Esophagus muscularis mucosa (tissue), 4 donors: ENCODE data around the gene BCL2L11. TPM values are rescaled to one million over a fixed set of nuclear protein-coding genes. Genes with fewer than 3 reads are reported as not detected.

Experiments used
- DNase-seq: peaks from one replicate; pipeline ENCODE4 v3.0.0-alpha.2; 2017; ENCODE audit errors: extremely low spot score
- H3K27ac ChIP-seq, 4 donors: fragments of 200-600 bp; sonication (generic); replicated peaks in 1 of 4; 1 replicate in 3 of 4; 2 replicates in 1 of 4; pipeline ENCODE4 v1.5.1; 2016 to 2019; ENCODE audit warnings: mild to moderate bottlenecking in 1 of 4
- H3K27me3 ChIP-seq, 4 donors: fragments of 200-600 bp; sonication (generic); one replicate each; pipeline versions ENCODE4 v1.5.1 to v1.6.0; 2016 to 2019
- H3K36me3 ChIP-seq, 4 donors: fragments of 200-600 bp; sonication (generic); one replicate each; pipeline ENCODE4 v1.5.1; 2016 to 2019
- H3K4me1 ChIP-seq, 4 donors: fragments of 200-600 bp; sonication (generic); one replicate each; pipeline ENCODE4 v1.5.1; 2016 to 2019
- H3K4me3 ChIP-seq, 4 donors: fragments of 200-600 bp; sonication (generic); 1 replicate in 2 of 4; 2 replicates in 2 of 4; pipeline ENCODE4 v1.5.1; 2016 to 2019; ENCODE audit warnings: mild to moderate bottlenecking in 4 of 4, moderate library complexity in 1 of 4
- H3K9me3 ChIP-seq, 4 donors: fragments of 200-600 bp; sonication (generic); 1 replicate in 3 of 4; 2 replicates in 1 of 4; pipeline ENCODE4 v1.5.1; 2016 to 2019
- EP300 ChIP-seq: sonication (generic); formaldehyde crosslinking; IDR thresholded peaks from one replicate; pipeline ENCODE4 v1.6.1; 2017; ENCODE audit warnings: antibody characterized with exemption
- POLR2A ChIP-seq: fragments of 450-650 bp; IDR thresholded peaks from one replicate; pipeline ENCODE4 v1.6.1; 2017; ENCODE audit warnings: antibody characterized with exemption, moderate library complexity, mild to moderate bottlenecking, low read depth
- POLR2AphosphoS5 ChIP-seq, 2 donors: sonication (generic); formaldehyde crosslinking; IDR thresholded peaks; one replicate each; pipeline ENCODE4 v1.6.1; 2017; ENCODE audit warnings: antibody characterized with exemption in 2 of 2
- WGBS: methylation state at CpG from one replicate; pipeline ENCODE4 v1.1.5; 2018; 5-methylcytosine and 5-hydroxymethylcytosine counted together
- intact Hi-C: fragments of 100-400 bp; cut with DNase I; formaldehyde crosslinking; loops from one replicate; pipeline ENCODE4 v1.15.1; 2023
- total RNA-seq, 4 donors: library from RNA; depleted of rRNA; stranded (reverse); fragments of >200 nt; gene quantifications; one replicate each; pipeline versions ENCODE4 v1.1.0 to v1.2.1, GENCODE V29; 2016
- TF ChIP-seq, protein P1 (sequence below), 3 experiments: fragments of 200-600 bp in 2 of 3; fragments of 450-650 bp in 1 of 3; sonication (generic) in 2 of 3; IDR thresholded peaks; one replicate each; pipeline ENCODE4 v1.5.1; 2017 to 2019; ENCODE audit warnings: antibody characterized with exemption in 3 of 3, mild to moderate bottlenecking in 2 of 3, moderate library complexity in 1 of 3

The BCL2L11 gene
- total RNA-seq, 4 donors from 2014 or later = 8.9 to 16.6 (median 13.0) TPM

DNA sequence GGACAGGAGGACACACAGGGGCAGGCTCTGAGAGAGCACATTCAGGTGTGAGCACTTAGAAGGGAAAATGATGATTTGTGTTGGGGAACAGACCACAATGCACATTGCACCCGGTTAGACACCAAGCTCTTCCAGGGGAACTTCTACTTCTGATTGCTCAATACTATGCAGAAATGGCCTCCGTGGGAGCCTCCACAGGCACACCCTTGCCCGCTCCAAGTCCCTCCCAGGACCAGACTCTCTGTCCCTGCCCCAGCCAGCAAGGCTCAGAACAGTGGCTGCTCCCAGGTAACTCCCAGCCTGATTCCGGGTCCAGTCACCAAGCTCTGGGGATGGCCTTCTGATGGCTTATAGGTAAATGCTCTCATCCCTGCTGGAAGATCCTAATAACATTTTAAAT, 56.2 kb downstream of the BCL2L11 start:
- Histone ChIP-seq H3K9me3 (no peaks in the 10 kb centered on the region), H3K36me3 (no peaks in the 10 kb centered on the region), H3K4me3 (no peak overlapping the region), H3K4me1 (peaks cover 0 to 5% (median 0%) of the 10 kb centered on the region in 4 donors), H3K27me3 (no peaks in the 10 kb centered on the region), H3K27ac (no peak overlapping the region)
- DNase-seq = no peak
- TF ChIP-seq EP300 = no peak
- TF ChIP-seq, protein P1, sequence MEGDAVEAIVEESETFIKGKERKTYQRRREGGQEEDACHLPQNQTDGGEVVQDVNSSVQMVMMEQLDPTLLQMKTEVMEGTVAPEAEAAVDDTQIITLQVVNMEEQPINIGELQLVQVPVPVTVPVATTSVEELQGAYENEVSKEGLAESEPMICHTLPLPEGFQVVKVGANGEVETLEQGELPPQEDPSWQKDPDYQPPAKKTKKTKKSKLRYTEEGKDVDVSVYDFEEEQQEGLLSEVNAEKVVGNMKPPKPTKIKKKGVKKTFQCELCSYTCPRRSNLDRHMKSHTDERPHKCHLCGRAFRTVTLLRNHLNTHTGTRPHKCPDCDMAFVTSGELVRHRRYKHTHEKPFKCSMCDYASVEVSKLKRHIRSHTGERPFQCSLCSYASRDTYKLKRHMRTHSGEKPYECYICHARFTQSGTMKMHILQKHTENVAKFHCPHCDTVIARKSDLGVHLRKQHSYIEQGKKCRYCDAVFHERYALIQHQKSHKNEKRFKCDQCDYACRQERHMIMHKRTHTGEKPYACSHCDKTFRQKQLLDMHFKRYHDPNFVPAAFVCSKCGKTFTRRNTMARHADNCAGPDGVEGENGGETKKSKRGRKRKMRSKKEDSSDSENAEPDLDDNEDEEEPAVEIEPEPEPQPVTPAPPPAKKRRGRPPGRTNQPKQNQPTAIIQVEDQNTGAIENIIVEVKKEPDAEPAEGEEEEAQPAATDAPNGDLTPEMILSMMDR (IDR thresholded peaks at IDR 0.05) = no peak
- TF ChIP-seq POLR2AphosphoS5 (IDR thresholded peaks at IDR 0.05) = no peak
- WGBS = 87% methylated on average over 4 of the region's 4 CpGs
- intact Hi-C loops = no loop called here

DNA sequence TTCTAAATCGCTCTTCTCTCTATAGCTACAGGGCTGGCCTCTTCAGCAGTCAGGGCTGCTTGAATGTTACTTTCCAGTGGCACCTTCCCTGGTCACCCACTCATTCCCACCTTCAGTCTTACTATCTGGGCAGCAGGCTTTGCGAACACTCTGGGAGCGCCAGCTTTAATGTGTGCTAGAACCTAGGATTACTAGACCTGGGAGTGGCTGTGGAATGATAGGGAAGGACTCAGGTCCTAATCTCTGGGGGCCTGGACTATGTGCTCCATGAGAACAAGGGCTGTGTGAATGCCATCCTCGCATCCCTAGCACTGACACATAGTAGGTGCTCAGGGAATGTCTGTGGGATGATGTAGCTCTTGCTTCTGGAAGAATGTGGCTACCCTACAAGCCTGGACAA, 57.6 kb downstream of the BCL2L11 start:
- TF ChIP-seq, protein P1 (IDR thresholded peaks at IDR 0.05) = no peak
- no peak for TF ChIP-seq EP300
- TF ChIP-seq POLR2A = no peak
- no peak for TF ChIP-seq POLR2AphosphoS5 (IDR thresholded peaks at IDR 0.05)
- Histone ChIP-seq H3K4me3 (no peak overlapping the region), H3K27ac (no peak overlapping the region), H3K4me1 (peaks cover 0 to 5% (median 0%) of the 10 kb centered on the region in 4 donors), H3K9me3 (no peaks in the 10 kb centered on the region), H3K27me3 (no peaks in the 10 kb centered on the region), H3K36me3 (no peaks in the 10 kb centered on the region)
- WGBS = 100% methylated on average over 4 of the region's 4 CpGs
- no peak for DNase-seq
- intact Hi-C loops = no loop called here

DNA sequence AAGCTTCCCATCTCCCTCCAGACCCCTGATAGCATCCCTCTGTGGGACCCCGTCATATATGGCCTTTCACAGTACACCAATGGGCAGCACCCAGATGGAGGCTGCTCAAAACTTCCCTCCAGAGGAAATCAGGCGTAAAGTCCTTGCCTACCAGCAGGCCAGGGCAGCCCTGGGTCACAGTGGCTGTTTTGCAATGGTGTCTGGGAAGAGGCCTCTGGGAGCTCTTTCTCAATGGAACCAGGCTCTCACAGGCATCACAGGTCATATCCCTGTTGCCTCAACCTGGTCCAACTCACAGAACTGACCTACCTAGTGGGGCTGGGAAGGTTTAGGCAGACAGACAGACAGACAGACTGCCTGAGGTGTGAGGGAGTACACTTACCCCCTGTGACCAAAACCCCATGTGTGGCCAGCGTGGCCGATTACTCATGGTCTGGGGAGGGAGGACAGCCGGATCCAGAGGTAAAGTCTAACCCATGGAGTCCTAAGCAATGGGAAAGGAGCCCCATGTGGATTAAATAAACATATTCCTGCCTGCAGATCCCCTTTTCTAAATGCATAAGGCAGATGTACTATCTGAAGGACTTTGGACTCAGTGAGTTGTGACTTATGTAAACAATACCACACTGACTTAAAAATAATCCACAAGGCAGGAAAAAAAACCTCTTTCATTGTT, 58.2 kb downstream of the BCL2L11 start:
- WGBS = 82% methylated on average over 5 of the region's 5 CpGs
- Histone ChIP-seq H3K9me3 (no peaks in the 10 kb centered on the region), H3K4me3 (no peak overlapping the region), H3K27me3 (no peaks in the 10 kb centered on the region), H3K36me3 (no peaks in the 10 kb centered on the region), H3K27ac (no peak overlapping the region), H3K4me1 (peaks cover 0 to 5% (median 0%) of the 10 kb centered on the region in 4 donors)
- no peak for DNase-seq
- intact Hi-C loops = no loop called here
- TF ChIP-seq POLR2AphosphoS5 (IDR thresholded peaks at IDR 0.05) = no peak
- TF ChIP-seq, protein P1 (IDR thresholded peaks at IDR 0.05) = no peak
- TF ChIP-seq POLR2A = no peak
- TF ChIP-seq EP300 = no peak

DNA sequence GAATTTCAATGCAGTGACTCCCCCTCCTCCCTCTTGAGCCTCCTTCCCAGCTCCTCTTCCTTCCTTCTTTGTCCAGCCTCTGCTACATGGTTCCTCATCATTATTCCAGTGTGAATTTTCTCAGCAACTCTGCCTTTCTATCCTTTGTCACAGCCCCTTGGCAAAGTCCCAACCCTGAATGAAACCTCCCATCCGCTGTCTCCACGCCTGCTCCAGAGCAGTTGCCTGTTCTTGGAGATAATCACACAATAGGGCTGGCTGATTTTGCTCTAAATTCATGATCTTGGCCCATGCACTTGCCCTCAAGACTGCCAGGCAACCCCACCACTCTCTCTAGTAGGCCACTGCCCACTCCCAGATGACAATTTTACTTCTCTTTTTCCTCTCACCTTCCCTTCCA, 61.4 kb downstream of the BCL2L11 start:
- H3K36me3 ChIP-seq = no peaks in the 10 kb centered on the region

DNA sequence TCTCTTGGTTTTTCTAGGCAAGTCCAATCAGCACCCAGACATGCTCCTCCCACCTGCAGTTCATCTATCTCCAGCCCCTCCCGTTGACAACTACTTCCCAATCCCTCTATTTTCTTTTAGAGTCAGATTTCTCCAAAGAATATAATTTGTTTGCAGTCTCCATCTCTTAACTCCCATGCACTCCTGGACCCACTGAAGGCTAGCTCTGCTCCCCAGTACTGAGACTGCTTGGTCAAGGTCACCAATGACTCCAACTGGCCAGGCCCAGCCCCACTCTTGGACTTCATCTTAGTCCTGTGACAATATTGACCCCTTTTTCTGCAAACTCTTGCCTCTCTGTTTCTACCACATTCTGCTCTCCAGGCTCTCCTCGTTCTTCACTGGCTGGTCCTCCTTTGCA, 62.0 kb downstream of the BCL2L11 start:
- WGBS = 84% methylated on average over 2 of the region's 2 CpGs
- intact Hi-C loops = no loop called here
- no peaks in the 10 kb centered on the region for H3K36me3 ChIP-seq
- no peak overlapping the region for H3K27ac ChIP-seq
- no peaks in the 10 kb centered on the region for H3K9me3 ChIP-seq
- H3K4me3 ChIP-seq = no peak overlapping the region
- DNase-seq = no peak
- H3K4me1 ChIP-seq = no peaks in the 10 kb centered on the region
- H3K27me3 ChIP-seq = no peaks in the 10 kb centered on the region
- TF ChIP-seq POLR2A (no peak), POLR2AphosphoS5 (IDR thresholded peaks at IDR 0.05) (no peak), EP300 (no peak)
- TF ChIP-seq, protein P1 (IDR thresholded peaks at IDR 0.05) = no peak

More for the DNA sequence above, 61.4 kb downstream of the BCL2L11 start:
- DNase-seq = no peak
- H3K4me1 ChIP-seq = no peaks in the 10 kb centered on the region
- no peaks in the 10 kb centered on the region for H3K27me3 ChIP-seq
- TF ChIP-seq EP300 = no peak
- H3K4me3 ChIP-seq = no peak overlapping the region
- 87% methylated on average over 2 of the region's 2 CpGs for WGBS
- H3K9me3 ChIP-seq = no peaks in the 10 kb centered on the region
- no peak overlapping the region for H3K27ac ChIP-seq
- intact Hi-C loops = no loop called here
